NCI-H2029 (cell line): Measurements from ENCODE around the gene FCN1.
"Not testable (repeated sequence)": the region's sequence is repeated elsewhere in the genome, so short reads cannot be mapped to it uniquely, and the experiment has no call there.

Experiments used
- DNase-seq: peaks from one replicate; lab custom pipeline; 2025; lab: John Stamatoyannopoulos, UW

The FCN1 gene

DNA sequence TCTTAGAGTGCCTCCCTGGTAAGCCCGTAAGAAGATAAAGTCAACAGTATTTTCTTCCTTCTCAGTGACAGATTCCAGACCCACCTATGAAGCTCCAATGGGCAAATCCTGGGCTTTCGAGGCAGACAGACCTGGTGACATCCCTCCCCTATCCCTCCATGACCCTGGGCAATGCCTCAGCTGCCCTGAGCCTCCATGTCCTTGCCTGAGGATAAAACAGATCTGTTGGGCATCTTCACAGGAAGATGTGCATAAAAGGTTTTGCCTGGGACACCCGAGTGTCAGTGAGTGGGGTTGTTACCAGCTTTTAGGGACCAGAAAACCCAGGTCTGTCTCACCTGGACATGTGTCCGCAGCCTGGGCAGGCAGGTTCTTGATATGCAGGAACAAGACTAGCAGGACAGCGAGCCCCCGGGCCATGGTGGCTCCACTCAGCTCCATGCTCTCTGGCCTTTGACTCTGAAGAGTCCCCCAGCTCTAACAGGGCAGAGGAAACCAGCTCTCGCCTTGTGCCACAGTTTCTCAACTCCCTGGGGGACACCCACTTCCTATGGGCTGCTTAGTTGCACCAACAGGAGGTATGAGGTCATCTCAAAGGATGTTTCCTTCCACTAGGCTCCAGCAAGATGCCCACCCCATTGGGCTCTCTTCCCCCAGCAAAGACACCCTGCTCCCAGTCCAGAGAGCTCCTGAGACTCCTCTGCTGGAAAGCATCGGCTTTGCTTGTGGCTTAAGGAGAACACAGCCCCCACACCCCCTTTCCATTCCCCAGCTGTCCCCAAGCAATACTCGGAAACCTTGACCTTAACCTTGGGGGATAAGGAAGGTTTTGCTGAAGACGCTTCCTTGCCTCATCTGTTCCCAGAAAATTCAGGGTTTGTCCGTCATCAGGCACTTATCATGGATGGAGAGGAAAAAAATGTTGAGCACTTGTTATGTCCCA, at the start of gene FCN1:
TSS of gene FCN1 (minus strand) at position 482 of the 943 bp plus-strand sequence. CDS start at position 441, 41 bp downstream.
- DNase-seq, result no peak

DNA sequence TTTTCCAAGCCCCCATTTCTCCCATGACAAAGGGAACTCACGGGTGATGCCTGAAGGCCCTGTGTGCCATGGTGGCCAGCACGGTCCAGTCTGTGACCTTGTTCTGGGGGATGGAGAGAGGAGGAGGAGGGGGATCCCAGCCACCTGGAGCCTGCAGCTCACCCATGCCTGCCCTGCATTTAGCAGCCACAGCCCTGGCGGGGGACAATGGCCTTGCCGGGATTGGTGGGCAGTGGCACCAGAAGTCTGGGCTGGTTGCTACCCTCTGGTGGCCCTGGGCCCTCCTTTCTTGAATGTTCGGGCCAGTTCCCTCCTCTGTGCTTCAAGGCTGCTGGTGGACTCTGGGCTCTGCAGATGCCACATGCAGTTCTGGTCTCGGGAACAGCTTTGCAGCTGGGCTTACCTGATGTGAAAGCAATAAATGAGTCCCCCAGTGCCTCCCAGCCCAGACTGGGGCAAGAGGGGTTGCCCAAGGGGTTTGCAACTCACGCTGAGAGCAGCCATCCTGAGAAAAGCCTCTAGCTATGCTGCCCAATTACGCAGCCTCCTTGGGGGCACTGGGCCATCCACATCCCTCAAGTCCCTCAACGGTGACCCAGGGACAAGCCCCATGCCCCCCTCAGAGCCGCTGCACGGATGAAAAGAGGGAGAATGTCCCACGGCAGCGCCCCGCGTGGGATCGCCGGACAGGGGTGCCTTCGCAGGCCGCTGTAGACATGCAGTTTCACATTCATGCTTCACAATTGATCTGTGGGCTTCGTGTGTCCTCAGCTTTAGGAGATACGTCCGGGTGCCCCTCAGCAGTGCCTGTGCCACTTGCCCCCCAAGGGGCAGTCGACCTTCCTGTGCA, 49.2 kb upstream of the FCN1 start:
- no peak for DNase-seq

DNA sequence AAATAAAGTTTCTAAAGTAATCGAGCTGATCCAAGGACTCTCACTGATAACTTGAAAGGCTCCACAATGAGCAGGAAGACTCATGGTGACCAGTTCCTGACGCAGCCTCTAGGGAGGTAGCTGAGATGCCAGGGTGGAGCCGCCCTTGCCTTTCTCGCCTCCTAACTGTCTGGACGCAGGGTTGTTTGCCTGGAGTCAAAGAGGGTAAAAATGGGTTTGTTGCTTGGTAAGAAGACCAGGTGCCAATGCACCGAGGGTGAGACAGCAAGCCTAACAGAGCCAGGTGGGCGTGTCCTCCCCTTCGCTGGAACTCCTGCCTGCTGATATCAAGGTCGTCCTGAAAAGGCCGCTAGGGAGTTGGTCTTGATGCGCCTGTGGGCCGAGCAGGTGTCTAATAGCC, 48.6 kb upstream of the FCN1 start:
- no peak for DNase-seq

DNA sequence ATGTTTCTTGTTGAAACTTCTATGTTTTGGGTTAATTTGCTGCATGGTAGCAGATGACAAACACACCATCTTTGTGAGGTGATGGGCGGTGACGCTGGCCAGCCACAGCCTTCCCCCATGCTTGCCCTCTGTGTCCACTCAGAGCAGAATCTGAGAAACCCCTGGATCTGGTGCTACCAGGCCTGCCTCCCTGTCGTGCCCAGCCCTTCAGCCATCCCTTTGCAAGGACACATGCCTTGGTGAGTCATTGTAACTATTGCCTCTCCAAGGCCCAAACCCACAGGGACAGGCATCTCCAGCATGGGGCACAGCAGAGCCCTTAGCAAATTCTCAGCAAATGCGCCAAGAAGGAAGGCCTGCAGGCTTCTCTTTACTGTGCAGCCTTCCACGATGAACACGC, 48.1 kb upstream of the FCN1 start:
- no peak for DNase-seq

DNA sequence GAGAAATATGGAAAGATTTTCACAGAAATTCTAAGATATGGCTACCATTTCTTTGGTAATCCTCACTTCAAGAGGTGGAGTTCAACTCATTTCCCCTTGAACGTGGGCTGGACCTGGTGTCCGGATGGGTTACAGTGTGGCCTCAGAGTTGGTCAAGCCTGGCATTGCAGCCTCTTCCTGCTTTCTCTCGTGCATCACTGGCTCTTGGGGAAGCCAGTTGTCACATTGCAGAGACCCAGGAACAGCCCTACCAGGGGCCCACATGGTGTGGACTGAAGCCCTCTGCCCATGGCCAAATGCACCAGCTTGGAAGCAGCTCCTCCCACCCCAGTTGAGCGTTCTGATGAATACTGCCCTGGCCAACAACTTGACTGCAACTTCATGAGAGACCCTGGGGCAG, 47.7 kb upstream of the FCN1 start:
- no peak for DNase-seq

DNA sequence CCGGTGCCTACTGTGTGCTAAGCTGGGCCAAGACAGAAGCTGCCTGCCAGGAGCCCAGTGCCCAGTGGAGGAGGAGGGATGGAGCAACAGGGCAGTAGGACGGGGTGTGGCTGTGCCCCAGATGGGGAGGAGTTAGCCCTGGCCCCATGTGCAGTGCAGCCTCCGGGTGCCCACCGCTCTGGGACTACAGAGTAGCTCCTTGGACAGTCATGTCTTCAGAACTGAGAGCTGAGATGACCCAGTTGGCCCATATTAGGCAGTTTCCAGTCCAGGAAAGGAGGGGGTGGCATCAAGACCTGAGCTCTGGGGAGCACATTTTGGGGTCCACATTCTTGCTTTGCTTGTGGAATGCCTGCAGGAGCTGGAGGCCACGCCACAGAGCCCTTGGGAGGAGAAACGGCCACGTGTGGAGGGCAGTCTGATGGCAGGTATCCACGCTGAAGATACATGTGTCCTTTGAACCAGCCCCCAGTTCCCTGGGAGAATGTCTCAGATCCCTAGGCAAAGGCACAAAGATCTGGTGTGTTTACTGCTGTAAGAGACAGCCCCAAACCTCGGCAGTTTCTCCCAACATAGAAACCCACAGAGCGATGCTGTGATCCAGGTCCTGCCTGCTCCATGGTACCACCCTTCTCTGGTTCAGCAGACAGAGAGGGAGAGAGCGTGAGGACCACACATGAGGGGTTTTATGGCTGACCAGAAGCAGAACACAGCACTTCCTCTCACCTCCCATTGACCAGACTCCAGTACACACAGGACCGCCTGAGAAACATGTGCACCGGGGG, 46.8 kb upstream of the FCN1 start:
- no peak for DNase-seq

DNA sequence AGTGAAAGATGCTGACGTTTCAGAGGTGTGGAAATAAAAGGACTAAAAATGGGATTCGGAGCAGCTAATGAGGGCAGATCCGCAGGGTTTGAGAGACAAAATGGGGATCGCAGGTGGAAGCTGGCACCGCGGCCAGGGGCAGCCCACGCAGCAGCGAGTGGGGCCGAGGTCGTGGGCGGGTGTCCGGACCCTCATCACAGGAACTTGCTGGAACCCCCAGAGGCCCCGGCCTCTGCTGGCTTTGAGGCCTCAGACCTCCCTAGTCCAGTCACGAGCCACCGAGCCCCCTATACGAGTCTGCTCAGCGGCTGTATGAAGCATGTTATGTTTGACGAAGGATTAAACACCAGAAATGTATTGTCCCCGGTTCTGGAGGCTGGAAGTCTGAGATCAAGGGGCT, 45.8 kb upstream of the FCN1 start:
- DNase-seq, result no peak

DNA sequence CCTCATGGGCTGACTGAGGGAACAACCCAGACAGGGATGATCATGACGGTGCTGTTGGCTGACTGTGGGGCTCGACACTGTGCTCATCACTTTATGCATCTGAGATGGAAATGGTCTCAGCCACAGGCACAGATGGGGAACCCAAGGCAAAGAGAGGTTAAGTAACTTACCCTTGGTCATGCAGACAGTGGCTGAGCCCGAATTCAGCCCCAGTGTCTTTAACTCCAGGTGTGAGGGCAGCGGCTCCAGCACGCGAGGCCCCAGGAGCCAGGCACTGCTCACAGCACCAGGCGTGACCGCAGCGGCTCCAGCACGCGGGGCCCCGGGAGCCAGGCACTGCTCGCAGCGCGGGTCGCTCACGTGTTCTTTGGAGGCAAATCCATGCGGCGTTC, 45.3 kb upstream of the FCN1 start:
- DNase-seq, result no peak

DNA sequence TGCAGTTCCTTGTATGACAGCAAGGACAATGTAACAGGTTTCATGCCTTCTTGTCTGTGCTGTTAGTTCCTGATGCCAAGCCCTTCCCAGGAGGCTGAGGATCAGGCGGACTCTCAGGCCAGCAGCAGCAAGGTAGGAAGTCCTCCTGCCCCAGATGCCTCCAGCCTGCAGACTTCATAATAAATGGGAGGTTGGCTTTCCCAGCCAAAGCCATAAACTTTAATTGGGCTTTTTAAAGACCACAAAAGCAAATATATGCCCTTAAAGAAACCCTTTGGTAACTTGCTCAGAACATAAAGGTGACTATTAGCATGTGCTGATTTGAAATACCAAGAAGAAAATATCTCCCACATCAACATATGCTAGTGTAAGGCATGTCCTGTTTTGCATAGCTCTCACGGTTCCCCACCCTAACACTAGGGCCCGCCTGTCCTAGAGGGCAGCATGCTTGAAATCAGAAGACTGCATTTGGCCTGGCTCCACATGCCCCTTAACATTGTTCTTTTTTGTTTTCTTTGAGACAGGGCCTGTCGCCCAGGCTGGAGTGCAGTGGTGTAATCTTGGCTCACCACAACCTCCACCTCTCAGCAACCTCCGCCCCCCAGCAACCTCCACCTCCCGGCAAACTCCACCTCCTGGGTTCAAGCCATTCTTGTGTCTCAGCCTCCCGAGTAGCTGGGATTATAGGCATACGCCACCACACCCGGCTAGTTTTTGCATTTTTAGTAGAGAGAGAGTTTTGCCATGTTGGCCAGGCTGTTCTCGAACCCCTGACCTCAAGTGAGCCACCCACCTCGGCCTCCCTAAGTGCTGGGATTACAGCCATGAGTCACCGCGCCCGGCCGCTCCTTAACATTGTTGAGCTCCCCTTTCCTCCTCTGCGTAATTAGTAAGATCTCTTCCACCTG, 44.6 kb upstream of the FCN1 start:
- no peak for DNase-seq

DNA sequence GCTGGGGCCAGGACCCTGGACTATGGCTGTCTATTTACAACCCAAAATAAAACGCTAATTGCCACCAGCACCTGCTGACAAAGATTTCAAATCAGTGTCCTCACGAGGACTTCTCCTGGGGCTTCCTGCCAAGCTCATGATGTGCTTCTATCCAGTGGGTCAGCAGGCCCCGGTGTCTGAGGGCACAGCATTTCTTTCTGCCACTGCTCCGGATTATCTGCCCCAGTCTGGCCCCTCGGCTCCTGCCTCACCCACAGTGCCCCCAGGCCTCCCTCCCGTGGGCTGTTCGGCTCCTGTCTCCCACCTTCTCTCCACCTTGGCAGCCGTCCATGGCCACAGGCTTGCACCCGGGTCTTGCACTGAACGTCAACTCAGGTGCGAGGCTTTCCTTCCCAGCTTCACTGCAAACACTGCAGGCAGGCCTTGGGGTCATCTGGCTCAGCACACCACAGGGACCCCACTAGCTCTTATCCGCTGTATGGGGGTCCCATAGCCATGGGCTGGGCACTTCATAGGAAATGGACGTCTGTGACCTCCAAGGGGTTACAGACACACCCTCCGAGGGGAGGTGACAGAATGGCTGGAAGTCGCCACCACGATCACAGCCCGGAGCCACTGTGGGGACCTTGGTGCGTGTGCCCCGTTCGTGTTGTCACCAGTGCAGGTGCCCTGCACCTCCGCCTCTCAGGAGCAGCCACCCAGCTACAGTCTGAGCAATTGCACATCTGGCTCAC, 43.8 kb upstream of the FCN1 start:
- DNase-seq, result no peak

DNA sequence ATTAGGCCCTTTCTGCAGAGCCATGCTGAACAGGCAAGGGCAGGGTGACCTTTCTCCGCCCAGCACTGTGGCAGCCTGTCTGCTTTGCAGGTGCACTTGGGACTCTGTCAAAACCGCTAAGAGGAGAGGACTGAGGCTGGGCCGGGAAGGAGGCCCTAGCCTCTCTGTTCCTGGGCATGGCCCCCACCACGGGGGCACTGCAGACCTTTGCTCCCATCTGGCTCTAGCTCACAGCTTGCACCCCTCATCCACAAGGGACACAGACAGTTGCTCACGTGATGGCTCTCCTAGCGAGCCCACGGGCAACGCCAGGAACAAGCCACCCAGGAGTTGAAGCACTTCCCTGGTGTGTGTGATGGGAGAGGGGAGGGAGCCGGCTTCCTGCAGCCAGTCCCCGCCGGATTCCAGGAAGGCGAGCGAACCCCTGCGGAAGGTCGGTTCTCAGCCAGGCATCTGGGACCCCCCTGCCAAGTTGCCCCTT, 43.0 kb upstream of the FCN1 start:
- DNase-seq, result no peak

DNA sequence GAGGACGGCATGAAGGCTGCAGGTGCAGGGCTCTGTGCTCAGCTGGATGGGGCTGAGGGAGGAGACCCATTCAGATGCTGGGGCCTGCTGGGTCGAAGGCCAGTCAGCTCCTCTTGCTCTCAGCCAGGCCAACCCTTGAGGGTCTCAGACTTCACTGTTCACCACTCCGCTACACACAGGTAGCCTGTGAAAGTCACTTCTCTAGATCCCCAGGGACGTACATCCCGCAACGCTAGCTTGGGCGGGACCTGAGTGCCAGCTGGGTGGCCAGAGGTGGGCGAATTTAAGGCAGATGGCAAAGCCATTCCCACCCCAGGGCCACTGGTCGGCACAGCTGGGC, 42.2 kb upstream of the FCN1 start:
- no peak for DNase-seq

DNA sequence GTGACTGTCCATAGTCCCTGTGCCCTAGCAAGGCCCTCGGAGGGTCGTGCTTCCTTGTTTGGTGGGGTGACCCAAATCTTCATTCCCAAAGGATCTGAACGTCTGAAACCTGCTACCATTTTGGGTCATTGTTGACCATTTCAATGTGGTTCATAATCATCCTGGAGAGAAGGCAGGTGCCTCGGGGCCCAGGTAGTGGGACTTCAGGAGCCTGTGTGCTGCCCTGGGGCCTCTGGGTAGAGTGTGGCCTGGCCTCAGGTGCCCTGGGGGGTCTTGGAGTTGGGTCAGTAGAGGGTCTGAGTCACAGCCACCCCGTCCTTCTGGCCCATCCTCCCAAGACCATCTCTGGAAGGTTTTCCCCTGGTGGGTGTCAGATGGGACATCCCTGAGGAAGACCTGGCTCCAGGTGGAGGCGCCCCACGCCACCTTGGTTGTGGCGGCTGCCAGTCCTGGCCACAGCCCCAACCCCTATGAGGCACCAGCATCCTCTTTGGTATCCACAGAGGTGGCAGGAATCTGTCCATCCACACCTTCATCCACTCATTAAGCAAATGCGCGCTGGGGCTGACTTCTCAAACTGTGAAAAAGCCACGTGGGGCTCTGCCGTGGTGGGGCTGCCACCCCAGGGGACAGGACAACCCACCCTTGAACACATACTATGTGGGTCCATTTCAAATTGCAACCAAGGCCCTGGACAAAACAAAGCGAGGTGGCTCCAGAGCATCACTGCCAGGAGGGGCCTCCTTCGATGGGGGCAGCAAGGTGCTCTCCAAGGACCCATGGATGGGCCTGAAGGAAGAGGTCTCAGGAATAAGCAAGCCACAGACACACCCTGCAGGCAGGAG, 41.6 kb upstream of the FCN1 start:
- no peak for DNase-seq

DNA sequence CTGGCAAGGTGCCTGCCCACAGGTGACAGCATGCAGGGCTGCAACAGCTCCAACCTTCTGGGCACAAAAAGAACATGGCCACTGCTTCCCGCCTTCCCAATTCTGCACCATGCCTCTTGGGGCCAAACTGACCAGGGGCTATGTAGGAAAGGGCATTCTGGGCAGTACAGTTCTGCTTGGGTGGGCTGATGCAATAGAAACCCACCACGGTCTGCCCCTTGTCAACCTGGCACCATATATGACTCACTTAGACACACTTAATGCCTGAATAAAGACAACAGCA, 40.2 kb upstream of the FCN1 start:
- DNase-seq, result no peak

DNA sequence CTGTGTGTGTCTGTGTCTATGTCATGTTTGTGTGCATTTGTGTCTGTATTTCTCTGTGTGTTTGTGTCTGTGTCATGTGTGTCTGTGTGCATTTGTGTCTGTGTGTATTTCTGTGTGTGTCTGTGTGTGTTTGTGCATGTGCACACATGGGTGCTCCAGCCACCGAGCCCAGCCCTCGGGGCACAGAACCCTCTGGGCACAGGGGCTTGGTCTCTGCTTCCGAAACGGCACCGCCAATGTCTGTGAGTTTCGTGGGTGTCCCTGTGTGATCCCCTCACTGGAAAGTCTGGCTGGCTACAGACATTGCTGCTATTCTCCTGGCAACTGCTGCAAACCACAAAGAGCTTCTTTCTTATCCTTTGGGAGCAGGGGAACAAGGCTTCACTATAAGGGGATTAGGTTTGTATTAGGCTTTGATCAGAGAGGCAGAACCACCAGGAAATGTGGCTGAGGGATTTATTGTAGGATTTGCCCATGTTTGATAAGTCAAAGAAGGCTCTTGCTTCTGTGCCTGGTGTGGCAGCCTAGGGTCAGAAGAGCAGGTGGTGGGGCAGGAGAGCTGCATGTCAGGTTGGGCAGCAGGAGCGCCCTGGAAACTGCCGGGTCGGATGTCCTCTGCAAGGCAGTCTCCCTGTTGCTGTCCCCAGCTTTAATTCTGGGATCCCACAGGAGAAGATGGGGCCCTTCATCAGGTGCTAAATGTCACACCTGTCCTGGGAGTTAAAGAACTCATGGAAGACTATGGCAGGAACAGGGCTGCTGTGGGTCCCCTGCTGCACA, 39.6 kb upstream of the FCN1 start:
- no peak for DNase-seq

DNA sequence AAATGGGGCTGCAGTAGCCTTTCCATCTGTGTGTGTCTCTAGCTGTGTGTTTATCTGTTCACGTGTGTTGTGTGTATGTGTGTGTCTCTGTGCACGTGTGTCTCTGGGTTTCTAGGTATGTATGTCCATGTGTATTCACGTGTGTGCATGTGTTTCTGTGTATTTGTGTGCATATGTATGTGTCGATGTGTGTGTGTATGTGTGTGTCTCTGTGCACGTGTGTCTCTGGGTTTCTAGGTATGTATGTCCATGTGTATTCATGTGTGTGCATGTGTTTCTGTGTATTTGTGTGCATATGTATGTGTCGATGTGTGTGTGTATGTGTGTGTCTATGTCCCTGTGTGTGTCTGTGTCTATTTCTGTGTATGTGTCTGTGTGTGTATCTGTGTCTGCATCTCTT, 38.7 kb upstream of the FCN1 start:
- DNase-seq, result not testable (repeated sequence)

DNA sequence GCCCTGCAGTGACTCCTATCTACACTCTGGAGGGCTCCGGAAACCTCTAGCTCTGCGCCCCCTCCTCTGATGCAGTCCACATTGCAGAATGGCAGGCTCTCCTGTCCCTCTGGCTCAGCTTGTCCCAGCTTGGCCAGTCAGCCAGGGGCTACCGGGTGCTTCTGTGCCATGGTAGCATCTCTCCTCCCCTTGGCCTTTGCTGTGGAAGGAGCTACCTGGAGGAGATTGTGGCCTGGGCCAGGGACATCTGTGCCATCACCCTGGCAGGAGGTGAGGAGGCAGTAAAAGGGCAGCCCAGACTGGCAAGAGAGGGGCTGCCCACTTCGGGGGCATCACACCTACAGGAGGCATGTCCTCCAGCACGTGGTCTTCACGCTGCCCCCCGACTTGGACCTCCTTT, 38.1 kb upstream of the FCN1 start:
- DNase-seq, result no peak

DNA sequence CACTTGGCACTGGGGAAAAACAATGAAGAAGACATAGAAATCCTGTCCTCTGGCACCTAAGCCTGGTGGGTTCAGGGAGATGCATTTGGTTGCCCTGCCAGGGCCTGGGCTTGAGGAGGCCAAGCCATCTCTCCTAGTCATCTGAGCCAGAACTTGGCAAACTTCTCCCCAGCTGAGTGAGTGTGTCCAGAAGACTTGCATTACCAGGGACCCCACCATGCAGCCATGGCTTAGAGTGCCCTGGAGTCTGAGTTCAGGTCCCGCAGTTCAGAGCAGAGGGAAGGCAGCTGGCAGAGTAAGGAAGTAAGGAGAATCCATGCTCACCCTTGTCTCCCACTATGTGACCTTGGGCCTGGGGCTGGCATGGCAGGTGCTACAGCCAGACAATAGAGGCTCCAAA, 37.4 kb upstream of the FCN1 start:
- no peak for DNase-seq

DNA sequence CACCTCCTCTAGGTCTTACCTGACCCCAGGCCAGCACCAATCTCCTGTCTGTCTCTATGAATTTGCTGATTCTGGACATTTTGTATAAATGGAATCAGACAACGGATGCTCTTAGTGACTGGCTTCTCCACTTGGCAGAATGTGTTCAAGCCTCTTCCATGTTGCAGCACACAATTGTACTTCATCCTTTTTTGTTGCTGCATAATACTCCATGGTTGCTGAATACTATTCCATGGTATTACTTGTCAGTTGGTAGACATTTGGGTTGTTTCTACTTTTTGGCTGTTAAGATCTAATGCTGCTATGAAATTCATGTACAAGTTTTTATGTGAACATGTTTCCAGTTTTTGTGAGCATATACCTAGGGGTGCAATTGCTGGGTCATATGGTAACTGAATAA, 34.3 kb upstream of the FCN1 start:
- DNase-seq, result no peak
